Endothelial cell of umbilical vein (primary cell): ENCODE results near the gene RAMP3. TPM values are rescaled to one million over a fixed set of nuclear protein-coding genes. Genes with fewer than 3 reads are reported as not detected.

ENCODE experiments used
- BruUV-seq: library from RNA; stranded (reverse); fragments of 400-500 nt; replicated peaks from 2 replicates; lab custom pipeline; 2021; lab: Mats Ljungman, UMichigan
- CTCF ChIA-PET: fragments of 300-600, 350-600 bp; sonication (Branson Sonifier 250); formaldehyde crosslinking; loops from one replicate; lab custom pipeline; 2021; ENCODE audit warnings: antibody characterized with exemption, inconsistent platforms; lab: Charles Lee
- POLR2A ChIA-PET: fragments of 300-600, 350-600 bp; sonication (Branson Sonifier 250); formaldehyde crosslinking; loops from one replicate; lab custom pipeline; 2021; ENCODE audit warnings: antibody characterized with exemption, inconsistent platforms; lab: Charles Lee
- DNase-seq: peaks from one replicate; pipeline ENCODE4 v3.0.0-alpha.2; 2011; ENCODE audit warnings: low read depth, low spot score
- FAIRE-seq: peaks from 2 replicates; lab custom pipeline; 2011; peaks lifted over from hg19 to GRCh38; lab: Jason Lieb, UNC
- H2AFZ ChIP-seq: 2 replicates; pipeline ENCODE4 v1.6.0; 2012; ENCODE audit warnings: low read depth, low read length, control low read depth, inconsistent platforms
- H3K27ac ChIP-seq: 2 replicates; pipeline ENCODE4 v1.5.1; 2011; ENCODE audit warnings: low read depth, mild to moderate bottlenecking, control low read depth, low read length, moderate library complexity; ENCODE audit not compliant: insufficient read depth
- H3K27me3 ChIP-seq, 2 experiments: 2 replicates each; pipeline versions ENCODE4 v1.6.0 to v1.6.1; 2011; ENCODE audit warnings: low read length in 2 of 2, mixed read lengths in 1 of 2; ENCODE audit not compliant: control insufficient read depth in 2 of 2, insufficient read depth in 2 of 2
- H3K36me3 ChIP-seq, 2 experiments: 2 replicates in 1 of 2; 3 replicates in 1 of 2; pipeline ENCODE4 v1.5.1; 2011; ENCODE audit warnings: low read length in 2 of 2, mild to moderate bottlenecking in 1 of 2, moderate library complexity in 1 of 2; ENCODE audit not compliant: control insufficient read depth in 2 of 2, insufficient read depth in 2 of 2; ENCODE audit errors: extremely low read depth in 1 of 2
- H3K4me1 ChIP-seq: 3 replicates; pipeline ENCODE4 v1.5.1; 2011; ENCODE audit warnings: mild to moderate bottlenecking, low read length; ENCODE audit not compliant: control insufficient read depth, insufficient read depth; ENCODE audit errors: extremely low read depth
- H3K4me2 ChIP-seq: 2 replicates; pipeline ENCODE4 v1.6.1; 2011; ENCODE audit warnings: low read length, control low read depth, mixed read lengths; ENCODE audit not compliant: insufficient read depth
- H3K4me3 ChIP-seq, 3 experiments: fragments of 200-600 bp in 1 of 3; sonication (generic), shearing (Covaris generic) in 1 of 3; replicated peaks in 1 of 3; 2 replicates each; pipeline ENCODE4 v1.5.1; 2011 to 2016; ENCODE audit warnings: control low read depth in 3 of 3, low read length in 3 of 3, mild to moderate bottlenecking in 2 of 3, inconsistent platforms in 1 of 3, low read depth in 1 of 3, moderate library complexity in 1 of 3; ENCODE audit not compliant: insufficient read depth in 1 of 3
- H3K79me2 ChIP-seq: 2 replicates; pipeline ENCODE4 v1.6.0; 2012; ENCODE audit warnings: low read length, inconsistent platforms; ENCODE audit not compliant: control insufficient read depth, insufficient read depth
- H3K9ac ChIP-seq: replicated peaks from 2 replicates; pipeline ENCODE3; 2011; ENCODE audit warnings: low read length, control low read depth; ENCODE audit not compliant: insufficient read depth; ENCODE audit errors: extremely low read depth
- H3K9me1 ChIP-seq: replicated peaks from 3 replicates; pipeline ENCODE4 v1.6.0; 2011; ENCODE audit warnings: mild to moderate bottlenecking, low read length; ENCODE audit not compliant: control insufficient read depth, insufficient read depth; ENCODE audit errors: extremely low read depth
- H3K9me3 ChIP-seq: replicated peaks from 2 replicates; pipeline ENCODE4 v1.5.1; 2012; ENCODE audit warnings: low read length, inconsistent platforms; ENCODE audit not compliant: control insufficient read depth, insufficient read depth
- H4K20me1 ChIP-seq: replicated peaks from 2 replicates; pipeline ENCODE3; 2011; ENCODE audit warnings: mild to moderate bottlenecking, low read length; ENCODE audit not compliant: control insufficient read depth, insufficient read depth; ENCODE audit errors: extremely low read depth
- CTCF ChIP-seq, 2 donors: IDR thresholded peaks; 1 replicate in 1 of 2; 2 replicates in 1 of 2; pipeline ENCODE4 v1.5.1; 2011; ENCODE audit warnings: low read length in 2 of 2, mild to moderate bottlenecking in 2 of 2, moderate library complexity in 2 of 2, control low read depth in 1 of 2, inconsistent platforms in 1 of 2, low read depth in 1 of 2; ENCODE audit not compliant: insufficient read depth in 1 of 2; ENCODE audit errors: extremely low read depth in 1 of 2
- EZH2 ChIP-seq: IDR thresholded peaks from 2 replicates; pipeline ENCODE4 v1.6.1; 2012; ENCODE audit warnings: borderline replicate concordance, low read depth, mild to moderate bottlenecking, moderate library complexity, low read length, inconsistent platforms; ENCODE audit not compliant: severe bottlenecking
- FOS ChIP-seq: IDR thresholded peaks from 2 replicates; pipeline ENCODE4 v1.6.1; 2011; ENCODE audit warnings: mild to moderate bottlenecking, low read length, moderate library complexity, borderline replicate concordance; ENCODE audit not compliant: insufficient read depth
- GATA2 ChIP-seq: IDR thresholded peaks from 2 replicates; pipeline ENCODE4 v1.7.0; 2011; ENCODE audit warnings: low read depth, mild to moderate bottlenecking, moderate library complexity, mixed read lengths, low read length; ENCODE audit not compliant: insufficient read length, insufficient read depth
- JUN ChIP-seq: IDR thresholded peaks from 2 replicates; pipeline ENCODE4 v1.6.1; 2011; ENCODE audit warnings: borderline replicate concordance, low read depth; ENCODE audit not compliant: insufficient read length, insufficient read depth
- MAX ChIP-seq: IDR thresholded peaks from 2 replicates; pipeline ENCODE4 v1.6.1; 2011; ENCODE audit not compliant: insufficient read depth, insufficient read length
- MYC ChIP-seq: IDR thresholded peaks from one replicate; pipeline ENCODE4 v1.6.1; 2011; ENCODE audit warnings: mild to moderate bottlenecking, low read depth, low read length
- POLR2A ChIP-seq: IDR thresholded peaks from 2 replicates; pipeline ENCODE4 v1.6.1; 2012; ENCODE audit warnings: low read depth, mild to moderate bottlenecking, control low read depth, low read length
- POLR2AphosphoS5 ChIP-seq: IDR thresholded peaks from 2 replicates; pipeline ENCODE4 v1.6.1; 2012; ENCODE audit warnings: low read depth, mild to moderate bottlenecking, control low read depth, low read length, moderate library complexity; ENCODE audit not compliant: insufficient read depth
- dilution Hi-C: fragments of 300-500 bp; cut with MboI; formaldehyde crosslinking; loops from one replicate; pipeline ENCODE4 v1.15.0; 2019; ENCODE audit warnings: low sequenced_read_pairs; ENCODE audit not compliant: extremely low pct_ligation_motif_present
- intact Hi-C: fragments of 100-400 bp; cut with micrococcal nuclease; formaldehyde crosslinking; loops from one replicate; pipeline ENCODE4 v1.10.0; 2022
- polyA plus RNA-seq, 4 experiments: library from polyadenylated mRNA; depleted of rRNA in 3 of 4; stranded (reverse) in 3 of 4; unstranded in 1 of 4; fragments of >200 nt; gene quantifications; 2 replicates each; pipeline versions ENCODE4 v1.2.1 to v1.2.3, GENCODE V29; 2011 to 2012; ENCODE audit warnings: missing spikeins in 1 of 4
- total RNA-seq: library from RNA; stranded (reverse); gene quantifications from 2 replicates; pipeline ENCODE4 v1.2.3, GENCODE V29; 2021

The RAMP3 gene
- total and polyA plus RNA-seq, 2 donors (not counting 3 experiments of a cell fraction or from before 2014, with no cell fraction given), result not detected

GRCh38 chr7:45180084-45180986 is 22.7 kb downstream of the RAMP3 start:
- H3K9ac ChIP-seq, result no peak overlapping the region
- dilution Hi-C loops (no loop called here), intact Hi-C loops (no loop called here)
- BruUV-seq, result no TSS peak
- POLR2A ChIA-PET, result no interaction called here
- DNase-seq (no peak), FAIRE-seq (no peak)
- CTCF ChIA-PET, result no interaction called here
- H3K27ac ChIP-seq, result no peak overlapping the region
- H3K9me3 ChIP-seq, result no peaks in the 10 kb centered on the region
- no peaks in the 10 kb centered on the region for H4K20me1 ChIP-seq
- no peaks in the 10 kb centered on the region for H3K36me3 ChIP-seq
- H3K4me3 ChIP-seq, result no peak overlapping the region
- H3K27me3 ChIP-seq, result no peaks in the 10 kb centered on the region
- H3K4me2 ChIP-seq, result no peak overlapping the region
- no peaks in the 10 kb centered on the region for H3K4me1 ChIP-seq
- H3K79me2 ChIP-seq, result no peaks in the 10 kb centered on the region
- no peak for TF ChIP-seq POLR2AphosphoS5
- TF ChIP-seq EZH2, result no peak
- no peak for TF ChIP-seq FOS
- no peak for TF ChIP-seq CTCF (IDR thresholded peaks at IDR 0.05; ENCODE audit: extremely low read depth in 1 of 2, insufficient read depth in 1 of 2, low read depth in 1 of 2, low read length in 2 of 2)
- no peak for TF ChIP-seq MAX
- TF ChIP-seq MYC, result no peak
- no peak for TF ChIP-seq GATA2
- no peak for TF ChIP-seq JUN
- no peak for TF ChIP-seq POLR2A
- H3K9me1 ChIP-seq, result no peaks in the 10 kb centered on the region
- H2AFZ ChIP-seq, result no peak overlapping the region
